OCI-LY7 (cell line): Measurements from ENCODE around the gene FSTL1. TPM values are rescaled to one million over a fixed set of nuclear protein-coding genes. Genes with fewer than 3 reads are reported as not detected.

ENCODE experiments used
- BruUV-seq: library from RNA; stranded (reverse); fragments of 400-500 nt; replicated peaks from 2 replicates; lab custom pipeline; 2021; lab: Mats Ljungman, UMichigan
- CTCF ChIA-PET: fragments of 300-600 bp; sonication (Branson Sonifier 250); formaldehyde crosslinking; loops from one replicate; lab custom pipeline; 2022; ENCODE audit warnings: antibody characterized with exemption; ENCODE audit not compliant: unreplicated experiment; lab: Charles Lee
- POLR2A ChIA-PET: fragments of 300-600 bp; sonication (Branson Sonifier 250); formaldehyde crosslinking; loops from one replicate; lab custom pipeline; 2022; ENCODE audit warnings: antibody characterized with exemption; lab: Charles Lee
- DNase-seq: peaks from one replicate; pipeline ENCODE4 v3.0.0-alpha.2; 2015; ENCODE audit warnings: low spot score
- H2AFZ ChIP-seq: fragments of 200-600 bp; sonication (generic), shearing (Covaris generic); 2 replicates; pipeline ENCODE4 v1.6.1; 2014; ENCODE audit warnings: mild to moderate bottlenecking, antibody characterized with exemption, low read length, moderate library complexity
- H3K27ac ChIP-seq: fragments of 200-600 bp; sonication (generic); 2 replicates; pipeline ENCODE4 v1.5.1; 2014; ENCODE audit warnings: mixed run types, low read depth, mild to moderate bottlenecking, moderate library complexity, low read length, inconsistent platforms; ENCODE audit not compliant: poor library complexity, severe bottlenecking
- H3K36me3 ChIP-seq: fragments of 200-600 bp; sonication (generic); 2 replicates; pipeline ENCODE4 v1.6.1; 2014; ENCODE audit warnings: mild to moderate bottlenecking, antibody characterized with exemption, low read length, moderate library complexity, mixed read lengths; ENCODE audit not compliant: insufficient read depth
- H3K4me1 ChIP-seq: fragments of 200-600 bp; sonication (generic); 2 replicates; pipeline ENCODE4 v1.5.1; 2014; ENCODE audit warnings: mild to moderate bottlenecking, low read length; ENCODE audit not compliant: insufficient read depth, poor library complexity, severe bottlenecking
- H3K4me2 ChIP-seq: fragments of 200-600 bp; sonication (generic); 2 replicates; pipeline ENCODE4 v1.6.1; 2014; ENCODE audit warnings: mild to moderate bottlenecking, low read length
- H3K4me3 ChIP-seq: fragments of 200-600 bp; sonication (generic); 2 replicates; pipeline ENCODE4 v1.5.1; 2014; ENCODE audit warnings: mild to moderate bottlenecking, low read depth, low read length; ENCODE audit not compliant: poor library complexity, severe bottlenecking
- H3K79me2 ChIP-seq: fragments of 200-600 bp; sonication (generic); 2 replicates; pipeline ENCODE4 v1.6.1; 2016; ENCODE audit warnings: low read depth, mild to moderate bottlenecking, low read length, moderate library complexity, mixed read lengths; ENCODE audit not compliant: insufficient read depth
- H3K9me2 ChIP-seq: fragments of 200-600 bp; sonication (generic); 2 replicates; pipeline ENCODE4 v1.6.1; 2016; ENCODE audit warnings: mild to moderate bottlenecking, low read length, mixed read lengths; ENCODE audit not compliant: insufficient read depth
- H3K9me3 ChIP-seq: fragments of 200-600 bp; sonication (generic); 2 replicates; pipeline ENCODE4 v1.6.1; 2014; ENCODE audit warnings: mild to moderate bottlenecking, mixed run types, low read length, mixed read lengths
- H4K20me1 ChIP-seq: fragments of 200-600 bp; sonication (generic); 2 replicates; pipeline ENCODE4 v1.6.1; 2014; ENCODE audit warnings: mild to moderate bottlenecking, antibody characterized with exemption, low read length, moderate library complexity, mixed read lengths; ENCODE audit not compliant: insufficient read depth
- CTCF ChIP-seq: fragments of 200-600 bp; sonication (generic); conservative IDR thresholded peaks from 2 replicates; pipeline ENCODE4 v1.5.1; 2014; ENCODE audit warnings: mild to moderate bottlenecking, antibody characterized with exemption, low read length, moderate library complexity, mixed read lengths
- EZH2phosphoT487 ChIP-seq: fragments of 200-600 bp; sonication (generic); IDR thresholded peaks from 2 replicates; pipeline ENCODE4 v1.6.1; 2018; ENCODE audit warnings: low read depth, borderline replicate concordance, mild to moderate bottlenecking, mixed run types, antibody characterized with exemption, low read length, moderate library complexity, mixed read lengths
- intact Hi-C: fragments of 100-400 bp; cut with micrococcal nuclease; formaldehyde crosslinking; loops from one replicate; pipeline ENCODE4 v1.10.0; 2022; ENCODE audit not compliant: unreplicated experiment
- total RNA-seq, 2 experiments: library from RNA; depleted of rRNA in 1 of 2; stranded (reverse); fragments of >200 nt in 1 of 2; shearing (Covaris generic) in 1 of 2; gene quantifications; 2 replicates each; pipeline ENCODE4 v1.2.3, GENCODE V29; 2014 to 2022

FSTL1 gene
- total RNA-seq, 2 experiments from 2014 or later = 0.09 to 0.74 TPM

- Histone ChIP-seq H3K4me1 (peaks cover 11% of the 10 kb centered on the region), H3K4me3 (no peak overlapping the region), H3K9me3 (no peaks in the 10 kb centered on the region), H3K9me2 (no peaks in the 10 kb centered on the region), H2AFZ (no peak overlapping the region), H3K36me3 (no peaks in the 10 kb centered on the region), H3K4me2 (no peak overlapping the region), H3K27ac (no peak overlapping the region), H4K20me1 (no peaks in the 10 kb centered on the region), H3K79me2 (no peaks in the 10 kb centered on the region)
- intact Hi-C loops = no loop called here
- POLR2A ChIA-PET = no interaction called here
- BruUV-seq = no TSS peak
- no peak for DNase-seq
- CTCF ChIA-PET = no interaction called here
- TF ChIP-seq CTCF (no peak), EZH2phosphoT487 (no peak)
These were observed 48.5 kb downstream of the FSTL1 start for GRCh38 chr3:120402257-120402656.

GRCh38 chr3:120399372-120399771 lies 51.4 kb downstream of the FSTL1 start:
- no peak overlapping the region for H3K4me3 ChIP-seq
- no peaks in the 10 kb centered on the region for H4K20me1 ChIP-seq
- peak overlapping the region; percentile 15; the same call in 1 of the 2 replicates for H3K4me2 ChIP-seq
- no peaks in the 10 kb centered on the region for H3K9me3 ChIP-seq
- H3K36me3 ChIP-seq = no peaks in the 10 kb centered on the region
- no peak overlapping the region for H2AFZ ChIP-seq
- no TSS peak for BruUV-seq
- ChIA-PET CTCF (no interaction called here), POLR2A (interaction anchor here (1.0 to 1.1 kb wide), 2 partner anchors 17 to 18 kb away, joined by 3 read pairs; no protein-coding TSS in a partner anchor)
- TF ChIP-seq CTCF (no peak), EZH2phosphoT487 (no peak)
- H3K79me2 ChIP-seq = no peaks in the 10 kb centered on the region
- no peaks in the 10 kb centered on the region for H3K9me2 ChIP-seq
- peaks cover 11% of the 10 kb centered on the region for H3K4me1 ChIP-seq
- no peak overlapping the region for H3K27ac ChIP-seq
- peak; percentile 26 for DNase-seq
- intact Hi-C loops = no loop called here

- Histone ChIP-seq H3K9me3 (no peaks in the 10 kb centered on the region), H3K36me3 (no peaks in the 10 kb centered on the region), H3K4me2 (no peak overlapping the region), H3K79me2 (no peaks in the 10 kb centered on the region), H4K20me1 (no peaks in the 10 kb centered on the region), H3K9me2 (no peaks in the 10 kb centered on the region), H3K27ac (no peak overlapping the region), H3K4me3 (no peak overlapping the region), H2AFZ (no peak overlapping the region), H3K4me1 (peaks cover 11% of the 10 kb centered on the region)
- intact Hi-C loops = no loop called here
- ChIA-PET POLR2A (interaction anchor here (1.2 kb wide), 1 partner anchor 12 kb away, joined by 3 read pairs; no protein-coding TSS in a partner anchor), CTCF (no interaction called here)
- DNase-seq = no peak
- BruUV-seq = no TSS peak
- TF ChIP-seq CTCF (no peak), EZH2phosphoT487 (no peak)
These were observed 54.3 kb downstream of the FSTL1 start for GRCh38 chr3:120396469-120396868.
